Posterior vena cava (tissue), 2 donors: ENCODE data around the gene LDLRAP1. TPM values are rescaled to one million over a fixed set of nuclear protein-coding genes. Genes with fewer than 3 reads are reported as not detected.

ENCODE experiments used
- DNase-seq: peaks from one replicate; pipeline ENCODE4 v3.0.0-alpha.2; 2020; ENCODE audit warnings: low spot score
- intact Hi-C, 2 donors: fragments of 100-400 bp; cut with DNase I; formaldehyde crosslinking; loops; one replicate each; pipeline versions ENCODE4 v1.14.1 to v1.14.2; 2022 to 2023
- total RNA-seq, 2 donors: library from RNA; stranded (reverse); fragmentation: NEBNext Ultra II Directional; extraction: Animal tissue kit (Norgen Biotek cat#: 25700); gene quantifications; one replicate each; pipeline ENCODE4 v1.2.1, GENCODE V29; 2021
- donor health status: DM: yes; HTN: yes; CAD: no.
- donor health status: DM: yes; HTN: yes; CAD: no.

LDLRAP1 gene
- total RNA-seq, 2 donors from 2014 or later: 11.3 to 13.7 TPM

- intact Hi-C loops: no loop called here
- no peak for DNase-seq
Observed at GRCh38 chr1:25556132-25556670, 12.8 kb downstream of the LDLRAP1 start.

- DNase-seq: no peak
- intact Hi-C loops: no loop called here
Observed at GRCh38 chr1:25556791-25557476, 13.5 kb downstream of the LDLRAP1 start.

- intact Hi-C loops: no loop called here
- DNase-seq: no peak
Observed at GRCh38 chr1:25557543-25557942, 14.1 kb downstream of the LDLRAP1 start.

DNA sequence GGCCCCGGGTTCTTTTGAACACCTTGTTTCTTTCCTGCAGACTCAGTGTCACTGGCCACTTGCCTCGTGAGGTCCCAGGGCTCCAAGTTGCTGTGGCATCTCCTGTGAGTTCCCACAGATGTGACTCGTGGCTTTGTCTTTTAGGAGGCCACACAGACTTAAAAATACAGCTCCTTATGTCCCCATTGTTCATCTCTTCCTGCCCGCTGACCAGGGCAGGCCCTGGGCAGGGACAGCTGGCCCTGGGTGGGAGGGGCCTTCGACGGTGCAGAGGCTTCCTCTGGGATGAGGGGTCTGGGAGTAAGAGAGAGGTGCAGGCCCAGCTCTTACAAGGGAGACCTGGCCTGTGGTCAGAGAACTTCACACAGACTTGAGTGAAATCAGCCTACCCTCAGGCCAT is 15.6 kb downstream of the LDLRAP1 start:
- intact Hi-C loops: no loop called here
- no peak for DNase-seq

- intact Hi-C loops: no loop called here
- DNase-seq: no peak
Observed at GRCh38 chr1:25560001-25560400, 16.6 kb downstream of the LDLRAP1 start.

- DNase-seq: no peak
- intact Hi-C loops: no loop called here
Observed at GRCh38 chr1:25560788-25561187, 17.4 kb downstream of the LDLRAP1 start.

GRCh38 chr1:25561421-25562100 is 18.2 kb downstream of the LDLRAP1 start:
- intact Hi-C loops: no loop called here

DNA sequence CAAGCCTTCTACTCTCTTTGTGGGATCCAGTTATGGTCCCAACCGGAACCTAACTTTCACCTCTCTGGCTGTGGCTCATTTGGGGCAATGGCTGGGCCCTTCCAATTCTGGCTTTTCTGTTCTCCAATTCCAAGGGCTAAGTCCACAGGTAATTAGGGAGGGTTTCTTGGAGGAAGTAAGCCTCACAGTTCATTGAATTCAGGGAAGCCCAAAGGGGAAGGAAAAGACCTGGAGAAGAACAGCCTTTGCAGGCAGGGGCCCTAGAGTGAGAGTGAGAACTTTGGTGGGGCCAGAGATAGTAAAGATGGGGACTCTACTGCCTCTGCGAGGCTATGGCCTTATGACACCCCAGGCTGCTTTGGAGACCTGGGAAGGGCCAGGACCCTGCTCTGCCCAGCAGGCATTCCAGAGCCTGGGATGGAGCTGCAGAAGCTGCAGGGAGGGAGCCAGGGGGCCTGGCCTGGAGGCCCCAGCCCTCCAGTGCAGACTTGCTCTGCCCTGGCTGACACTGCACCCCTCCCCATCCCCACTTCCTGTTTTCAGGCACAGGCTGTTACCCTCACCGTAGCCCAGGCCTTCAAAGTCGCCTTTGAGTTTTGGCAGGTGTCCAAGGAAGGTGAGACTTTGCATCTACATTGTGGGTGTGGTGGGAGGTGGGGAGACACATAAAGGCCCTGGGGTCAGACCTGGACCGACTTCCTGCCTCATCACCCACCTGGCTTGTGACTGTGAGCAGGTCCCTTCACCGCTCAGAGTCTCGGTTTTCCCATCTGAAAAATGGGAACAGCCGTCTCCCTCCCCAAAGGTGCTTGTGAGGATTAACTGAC is 18.9 kb downstream of the LDLRAP1 start:
- DNase-seq: no peak

More at GRCh38 chr1:25561421-25562100, 18.2 kb downstream of the LDLRAP1 start:
- no peak for DNase-seq

DNA sequence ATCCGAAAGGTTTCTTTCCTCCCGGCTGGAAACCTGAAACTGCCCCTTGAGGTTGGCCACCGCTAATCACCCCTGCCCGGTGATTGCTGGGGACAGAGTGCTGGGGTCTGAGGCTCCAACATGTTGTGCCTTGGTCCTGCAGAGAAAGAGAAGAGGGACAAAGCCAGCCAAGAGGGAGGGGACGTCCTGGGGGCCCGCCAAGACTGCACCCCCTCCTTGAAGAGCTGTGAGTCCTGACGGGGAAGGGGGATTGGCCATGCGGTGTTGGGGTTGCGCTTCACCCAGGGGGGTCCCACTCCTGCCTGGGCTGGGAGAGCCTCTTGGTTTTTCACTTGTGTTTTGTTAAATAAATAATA is 19.5 kb downstream of the LDLRAP1 start:
- intact Hi-C loops: no loop called here
- DNase-seq: no peak

More for the DNA sequence above, 18.9 kb downstream of the LDLRAP1 start:
- intact Hi-C loops: no loop called here

GRCh38 chr1:25563330-25564215 is 20.2 kb downstream of the LDLRAP1 start:
- DNase-seq: no peak
- intact Hi-C loops: no loop called here

GRCh38 chr1:25564777-25565574 is 21.6 kb downstream of the LDLRAP1 start:
- DNase-seq: no peak
- intact Hi-C loops: no loop called here

DNA sequence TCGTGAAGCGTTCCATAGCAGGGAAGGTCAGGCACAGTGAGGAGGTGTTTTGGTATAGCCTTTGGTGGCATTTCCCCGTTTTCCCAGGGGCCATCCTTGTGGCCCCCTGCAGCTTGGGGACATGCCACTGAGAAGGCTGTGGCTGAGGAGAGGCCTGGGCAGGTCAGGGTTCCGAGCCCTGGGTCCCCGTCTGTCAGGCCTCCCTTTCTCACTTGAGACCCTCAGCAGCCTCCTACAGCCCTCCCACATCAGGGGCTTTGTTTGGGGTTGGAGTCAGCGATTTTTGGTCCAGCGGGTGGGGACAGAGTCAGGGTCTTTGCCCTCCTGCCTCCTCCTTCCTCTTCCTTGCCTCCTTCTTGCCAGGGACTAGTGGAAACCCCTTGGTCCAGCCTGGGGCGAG is 22.2 kb downstream of the LDLRAP1 start:
- intact Hi-C loops: no loop called here
- no peak for DNase-seq

DNA sequence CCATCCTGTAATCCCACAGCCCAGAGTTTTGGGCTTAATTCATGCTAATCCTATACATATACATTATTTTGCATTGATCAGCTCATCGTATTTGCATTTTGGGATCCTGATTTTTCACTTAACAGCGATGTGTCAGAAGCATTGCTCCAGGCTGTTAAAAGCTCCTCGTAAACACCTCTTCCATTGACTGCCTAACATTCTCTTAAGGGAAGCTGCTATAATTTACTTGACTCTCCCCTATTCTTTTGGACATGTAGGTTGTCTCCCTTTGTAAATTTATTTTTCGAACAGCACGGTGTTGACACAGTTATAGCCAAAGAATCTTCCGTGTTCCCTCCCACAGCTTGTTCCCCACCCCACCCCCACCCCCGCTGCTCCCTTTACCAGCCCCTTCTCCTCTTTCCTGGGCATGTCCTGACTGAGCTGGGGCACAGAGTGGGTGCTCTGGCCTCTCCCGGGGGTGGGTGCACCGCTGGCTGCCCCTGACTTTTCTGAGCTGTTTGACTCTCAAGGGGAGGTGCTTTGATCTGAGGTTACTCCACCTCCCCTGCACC is 22.8 kb downstream of the LDLRAP1 start:
- intact Hi-C loops: no loop called here
- DNase-seq: no peak

DNA sequence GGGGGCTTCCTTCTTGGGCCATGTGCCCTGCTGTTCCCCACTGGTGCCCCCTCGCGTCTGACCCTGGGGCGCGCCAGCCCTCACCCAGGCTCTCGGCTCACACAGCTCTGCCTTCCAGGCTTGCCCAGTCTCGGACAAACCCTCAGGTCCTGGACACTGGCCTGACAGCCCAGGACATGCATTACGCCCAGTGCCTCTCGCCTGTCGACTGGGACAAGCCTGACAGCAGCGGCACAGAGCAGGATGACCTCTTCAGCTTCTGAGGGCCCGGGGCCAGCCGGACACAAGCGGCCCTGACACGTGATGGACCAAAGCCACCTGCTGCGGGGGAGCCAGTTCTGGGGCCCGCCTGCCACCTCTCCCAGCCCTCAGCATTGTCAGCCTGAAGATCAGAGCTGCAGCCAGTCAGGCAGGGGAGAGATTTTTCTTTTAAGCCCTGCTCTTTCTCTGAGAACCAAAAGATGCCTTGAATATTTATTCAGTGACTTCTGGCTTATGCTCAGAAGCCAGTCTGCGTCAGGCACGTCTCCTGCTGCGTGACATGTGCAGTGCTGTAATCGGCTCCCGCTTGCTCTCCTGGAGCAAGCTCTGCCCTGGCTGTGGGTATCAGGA is 23.4 kb downstream of the LDLRAP1 start:
- no peak for DNase-seq

GRCh38 chr1:25567710-25568089 is 24.3 kb downstream of the LDLRAP1 start:
- intact Hi-C loops: no loop called here
- no peak for DNase-seq

More for the DNA sequence above, 23.4 kb downstream of the LDLRAP1 start:
- intact Hi-C loops: no loop called here

DNA sequence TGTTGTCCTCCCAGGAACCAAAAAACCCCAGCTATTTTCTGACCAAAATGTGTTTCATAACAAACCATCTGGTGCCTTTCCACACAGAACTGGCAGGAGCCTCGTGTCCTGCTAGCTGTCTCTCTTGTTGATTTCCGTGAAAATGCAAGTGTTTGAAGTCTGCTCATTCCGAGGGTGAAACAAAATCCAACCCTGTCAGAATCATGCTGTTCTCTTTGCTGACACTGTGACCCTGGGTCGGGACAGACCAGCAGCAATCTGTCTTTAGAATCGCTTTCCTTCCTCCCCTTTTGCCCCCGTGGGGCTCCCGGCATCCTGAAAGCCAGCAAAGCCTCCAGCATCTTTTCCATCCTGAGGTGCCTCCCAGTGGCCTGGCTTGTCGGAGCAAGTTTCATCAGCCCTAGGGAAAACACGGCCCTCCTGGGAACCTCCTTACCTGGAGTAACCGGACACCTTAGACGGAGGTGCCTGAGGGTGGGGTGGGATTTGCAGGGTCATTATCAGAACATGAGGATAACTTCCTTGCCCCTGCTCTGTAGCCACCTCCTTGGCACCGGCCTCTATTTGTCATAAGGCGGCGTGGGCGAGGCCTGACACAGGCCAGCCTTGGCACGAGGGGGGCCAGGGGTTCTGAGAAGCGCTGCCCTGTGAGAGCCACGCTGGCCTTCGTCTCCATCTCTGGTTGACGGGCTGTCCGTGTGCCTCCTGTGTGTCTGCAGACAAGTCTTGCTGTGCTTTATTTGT is 24.9 kb downstream of the LDLRAP1 start:
- DNase-seq: no peak
- intact Hi-C loops: no loop called here
